ENCODE measurements around the gene KLHL36. TPM values are rescaled to one million over a fixed set of nuclear protein-coding genes. Genes with fewer than 3 reads are reported as not detected.

KLHL36 gene
- total and polyA plus RNA-seq, 9 of the 15 experiments (the other 6 are each of a cell fraction or from before 2014, with no cell fraction given) = 2.1 to 51.2 (median 18.5) TPM

DNA sequence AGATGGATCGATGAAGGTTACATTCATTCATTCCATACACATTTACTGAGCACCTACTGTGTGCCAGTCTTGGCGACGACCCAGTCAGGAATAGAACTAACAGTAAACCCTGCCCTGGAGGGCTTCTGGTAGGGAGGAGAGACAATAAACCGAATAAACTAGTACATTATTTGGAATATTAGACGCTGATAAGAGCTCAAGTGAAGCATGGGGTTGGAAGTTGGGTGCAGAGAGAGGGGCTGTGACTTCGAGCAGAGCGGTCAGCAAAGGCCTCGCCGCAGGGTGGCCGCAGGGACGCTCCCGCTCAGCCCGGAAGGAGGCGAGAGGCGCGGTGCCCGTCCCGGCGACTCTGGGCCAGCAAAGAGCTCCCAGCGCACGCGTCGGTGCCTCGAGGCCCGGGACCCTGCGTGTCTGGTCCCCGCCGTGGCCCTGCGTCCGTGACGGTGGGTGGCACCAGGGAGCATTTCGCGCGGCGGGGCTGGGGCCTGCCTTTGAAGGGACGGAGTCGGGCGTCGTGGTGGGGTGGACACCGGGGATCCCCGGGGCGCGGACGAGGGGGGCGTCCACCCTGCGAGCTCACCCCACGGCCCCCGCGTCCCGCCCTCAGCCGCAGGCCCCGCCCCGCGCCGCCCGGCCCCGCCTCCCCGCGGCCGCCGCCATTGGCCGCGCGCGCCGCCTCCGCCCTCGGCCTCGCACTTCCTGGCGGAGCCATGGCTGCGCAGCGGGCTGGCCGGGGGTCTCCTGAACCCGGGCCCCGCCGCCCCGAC, at the start of gene KLHL36 (continued):
- TF ChIP-seq KLF10 (CRISPR knock-in tag; IDR thresholded peaks at IDR 0.05) (no peak), ZNF175 (CRISPR knock-in tag; IDR thresholded peaks at IDR 0.05; ENCODE audit: low read depth) (no peak), HDAC2 (IDR thresholded peaks at IDR 0.05) (0 out of 2 replicates have a peak, but pooled peaks have one; percentile 66), HNRNPK (IDR thresholded peaks at IDR 0.05; ENCODE audit: low read depth, low read length, poor library complexity, severe bottlenecking) (no peak), CHD4 (IDR thresholded peaks at IDR 0.05; ENCODE audit: insufficient read depth, insufficient replicate concordance, low read depth, low read length, poor library complexity, severe bottlenecking) (peak; percentile 89), SAFB2 (IDR thresholded peaks at IDR 0.05; ENCODE audit: borderline replicate concordance, low read depth, low read length, severe bottlenecking) (no peak), RUNX1 (IDR thresholded peaks at IDR 0.05; ENCODE audit: low read depth) (0 out of 2 replicates have a peak, but pooled peaks have one; percentile 36), ZBTB1 (CRISPR knock-in tag; IDR thresholded peaks at IDR 0.05; ENCODE audit: borderline replicate concordance, low read depth) (peak; percentile 67; the same call in 1 of the 2 replicates), ZNF232 (CRISPR knock-in tag; IDR thresholded peaks at IDR 0.05) (peak; percentile 72; the same call in 1 of the 2 replicates), TBL1XR1 (IDR thresholded peaks at IDR 0.05; ENCODE audit: low read length in 2 of 2) (no peak), NONO (IDR thresholded peaks at IDR 0.05; ENCODE audit: low read depth in 2 of 2, low read length in 1 of 2) (peak; percentile 20 to 34; a peak in 2 of 4 replicates), NFATC3 (IDR thresholded peaks at IDR 0.05) (no peak), NCOA4 (IDR thresholded peaks at IDR 0.05; ENCODE audit: partially characterized antibody) (no peak), ELF1 (tag; IDR thresholded peaks at IDR 0.05) (peak; percentile 82), SP1 (CRISPR knock-in tag; IDR thresholded peaks at IDR 0.05) (peak; percentile 60), RBBP5 (IDR thresholded peaks at IDR 0.05; ENCODE audit: borderline replicate concordance, insufficient read depth, low read length, poor library complexity, severe bottlenecking) (peak; percentile 22), ZNF24 (IDR thresholded peaks at IDR 0.05) (peak; percentile 86), MAZ (CRISPR knock-in tag; conservative IDR thresholded peaks at IDR 0.05 in 1 of 2, IDR thresholded peaks at IDR 0.05 in 1 of 2) (peak; percentile 63 to 87)
- TF ChIP-seq, protein P1, sequence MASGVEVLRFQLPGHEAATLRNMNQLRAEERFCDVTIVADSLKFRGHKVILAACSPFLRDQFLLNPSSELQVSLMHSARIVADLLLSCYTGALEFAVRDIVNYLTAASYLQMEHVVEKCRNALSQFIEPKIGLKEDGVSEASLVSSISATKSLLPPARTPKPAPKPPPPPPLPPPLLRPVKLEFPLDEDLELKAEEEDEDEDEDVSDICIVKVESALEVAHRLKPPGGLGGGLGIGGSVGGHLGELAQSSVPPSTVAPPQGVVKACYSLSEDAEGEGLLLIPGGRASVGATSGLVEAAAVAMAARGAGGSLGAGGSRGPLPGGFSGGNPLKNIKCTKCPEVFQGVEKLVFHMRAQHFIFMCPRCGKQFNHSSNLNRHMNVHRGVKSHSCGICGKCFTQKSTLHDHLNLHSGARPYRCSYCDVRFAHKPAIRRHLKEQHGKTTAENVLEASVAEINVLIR (CRISPR knock-in tag; IDR thresholded peaks at IDR 0.05) = no peak
- TF ChIP-seq, protein P2, sequence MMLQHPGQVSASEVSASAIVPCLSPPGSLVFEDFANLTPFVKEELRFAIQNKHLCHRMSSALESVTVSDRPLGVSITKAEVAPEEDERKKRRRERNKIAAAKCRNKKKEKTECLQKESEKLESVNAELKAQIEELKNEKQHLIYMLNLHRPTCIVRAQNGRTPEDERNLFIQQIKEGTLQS (IDR thresholded peaks at IDR 0.05) = no peak
- TF ChIP-seq, protein P2 (CRISPR knock-in tag; conservative IDR thresholded peaks at IDR 0.05) = peak; percentile 66; the same call in 1 of the 2 replicates
- TF ChIP-seq, protein P3, sequence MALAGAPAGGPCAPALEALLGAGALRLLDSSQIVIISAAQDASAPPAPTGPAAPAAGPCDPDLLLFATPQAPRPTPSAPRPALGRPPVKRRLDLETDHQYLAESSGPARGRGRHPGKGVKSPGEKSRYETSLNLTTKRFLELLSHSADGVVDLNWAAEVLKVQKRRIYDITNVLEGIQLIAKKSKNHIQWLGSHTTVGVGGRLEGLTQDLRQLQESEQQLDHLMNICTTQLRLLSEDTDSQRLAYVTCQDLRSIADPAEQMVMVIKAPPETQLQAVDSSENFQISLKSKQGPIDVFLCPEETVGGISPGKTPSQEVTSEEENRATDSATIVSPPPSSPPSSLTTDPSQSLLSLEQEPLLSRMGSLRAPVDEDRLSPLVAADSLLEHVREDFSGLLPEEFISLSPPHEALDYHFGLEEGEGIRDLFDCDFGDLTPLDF (CRISPR knock-in tag; IDR thresholded peaks at IDR 0.05) = peak; percentile 76
- TF ChIP-seq, protein P4, sequence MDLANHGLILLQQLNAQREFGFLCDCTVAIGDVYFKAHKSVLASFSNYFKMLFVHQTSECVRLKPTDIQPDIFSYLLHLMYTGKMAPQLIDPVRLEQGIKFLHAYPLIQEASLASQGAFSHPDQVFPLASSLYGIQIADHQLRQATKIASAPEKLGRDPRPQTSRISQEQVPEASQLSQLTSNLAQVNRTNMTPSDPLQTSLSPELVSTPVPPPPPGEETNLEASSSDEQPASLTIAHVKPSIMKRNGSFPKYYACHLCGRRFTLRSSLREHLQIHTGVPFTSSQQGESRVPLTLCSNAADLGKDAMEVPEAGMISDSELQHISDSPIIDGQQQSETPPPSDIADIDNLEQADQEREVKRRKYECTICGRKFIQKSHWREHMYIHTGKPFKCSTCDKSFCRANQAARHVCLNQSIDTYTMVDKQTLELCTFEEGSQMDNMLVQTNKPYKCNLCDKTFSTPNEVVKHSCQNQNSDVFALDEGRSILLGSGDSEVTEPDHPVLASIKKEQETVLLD (IDR thresholded peaks at IDR 0.05) = peak; percentile 49; the same call in 1 of the 2 replicates
